AG10803 (cell line): ENCODE data around the gene NR5A1.

ENCODE experiments used
- DNase-seq: peaks from one replicate; pipeline ENCODE4 v3.0.0; 2010; ENCODE audit warnings: low read depth
- H3K4me3 ChIP-seq: 2 replicates; pipeline ENCODE4 v1.5.1; 2011; ENCODE audit warnings: mild to moderate bottlenecking, low read length, control low read depth
- TF ChIP-seq, protein P1 (sequence below): conservative IDR thresholded peaks from 2 replicates; pipeline ENCODE4 v1.5.1; 2011; ENCODE audit warnings: mild to moderate bottlenecking, low read length, control low read depth, inconsistent platforms

The NR5A1 gene

DNA sequence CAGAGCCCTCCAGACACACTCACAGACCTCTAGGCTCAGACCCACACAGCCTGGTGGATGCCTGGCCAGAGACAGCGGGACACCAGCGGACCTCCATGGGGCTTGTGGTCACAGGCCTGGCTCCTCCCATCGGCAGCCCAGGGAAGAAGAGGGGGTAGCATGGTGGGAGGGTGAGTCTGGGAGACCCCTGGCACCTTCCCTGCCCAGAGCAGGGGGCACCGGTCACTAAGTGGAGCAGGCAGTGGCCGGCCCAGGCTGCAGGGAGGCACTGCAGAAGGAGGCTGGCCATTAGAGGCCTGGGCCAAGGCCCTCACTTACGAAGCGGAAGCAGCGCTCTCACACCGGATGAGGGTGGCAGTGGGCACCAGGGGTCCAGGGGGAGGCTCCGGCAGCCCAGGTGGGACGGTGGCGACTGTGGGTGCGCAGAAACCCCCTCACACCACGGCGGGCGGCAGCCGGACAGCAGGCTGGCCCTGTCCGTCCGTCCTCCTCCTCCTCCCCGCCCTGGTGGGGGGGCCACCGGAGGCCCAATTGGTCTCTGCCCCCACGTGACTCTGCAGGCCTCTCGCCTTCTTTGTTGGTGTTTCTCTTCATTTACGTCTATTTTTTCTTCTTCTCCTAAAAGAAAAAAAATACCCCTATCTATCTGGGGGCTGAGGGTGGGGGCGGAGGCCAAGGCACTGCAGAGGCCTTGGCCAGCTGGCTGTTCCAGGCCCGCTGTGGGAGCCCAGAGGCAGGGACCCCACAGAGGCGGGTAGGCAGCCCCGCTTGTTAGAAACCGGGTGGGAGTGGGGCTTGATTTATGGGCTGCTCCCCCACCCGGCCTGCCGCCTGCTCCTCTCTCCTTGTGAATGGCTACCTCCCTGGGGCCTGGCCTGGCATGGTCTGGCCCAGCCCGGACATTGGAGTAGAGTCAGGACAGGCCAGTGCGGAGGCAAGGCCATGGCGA lies at the start of gene NR5A1:
Gene NR5A1, minus strand, starts transcription at position 469 of the 949 bp plus-strand sequence. CDS start 4,004 bp downstream, outside the sequence.
- no peak for DNase-seq
- no peak within 1 kb of the TSS for H3K4me3 ChIP-seq
- TF ChIP-seq, protein P1, sequence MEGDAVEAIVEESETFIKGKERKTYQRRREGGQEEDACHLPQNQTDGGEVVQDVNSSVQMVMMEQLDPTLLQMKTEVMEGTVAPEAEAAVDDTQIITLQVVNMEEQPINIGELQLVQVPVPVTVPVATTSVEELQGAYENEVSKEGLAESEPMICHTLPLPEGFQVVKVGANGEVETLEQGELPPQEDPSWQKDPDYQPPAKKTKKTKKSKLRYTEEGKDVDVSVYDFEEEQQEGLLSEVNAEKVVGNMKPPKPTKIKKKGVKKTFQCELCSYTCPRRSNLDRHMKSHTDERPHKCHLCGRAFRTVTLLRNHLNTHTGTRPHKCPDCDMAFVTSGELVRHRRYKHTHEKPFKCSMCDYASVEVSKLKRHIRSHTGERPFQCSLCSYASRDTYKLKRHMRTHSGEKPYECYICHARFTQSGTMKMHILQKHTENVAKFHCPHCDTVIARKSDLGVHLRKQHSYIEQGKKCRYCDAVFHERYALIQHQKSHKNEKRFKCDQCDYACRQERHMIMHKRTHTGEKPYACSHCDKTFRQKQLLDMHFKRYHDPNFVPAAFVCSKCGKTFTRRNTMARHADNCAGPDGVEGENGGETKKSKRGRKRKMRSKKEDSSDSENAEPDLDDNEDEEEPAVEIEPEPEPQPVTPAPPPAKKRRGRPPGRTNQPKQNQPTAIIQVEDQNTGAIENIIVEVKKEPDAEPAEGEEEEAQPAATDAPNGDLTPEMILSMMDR, result no peak

DNA sequence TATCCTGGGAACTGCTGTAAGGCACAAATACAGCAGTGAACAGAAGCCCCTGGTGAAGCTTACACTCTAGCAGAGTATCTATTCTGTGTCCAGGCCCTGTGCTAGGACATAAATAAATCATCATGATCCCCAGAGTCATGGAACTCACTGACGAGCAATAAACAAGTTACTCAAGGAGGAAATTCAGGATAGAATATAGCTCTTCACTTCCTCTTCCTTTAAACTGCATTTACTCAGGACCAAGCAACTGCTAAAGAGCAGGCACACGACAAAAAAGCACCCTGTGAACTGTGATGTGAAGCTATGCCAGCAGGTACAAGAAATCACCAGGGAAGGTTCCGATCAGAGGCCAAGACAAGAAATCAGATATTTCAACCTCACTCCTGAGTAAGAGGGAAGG lies 47.8 kb upstream of the NR5A1 start:
- H3K4me3 ChIP-seq, result no peak overlapping the region
- TF ChIP-seq, protein P1, result no peak
- DNase-seq, result no peak

DNA sequence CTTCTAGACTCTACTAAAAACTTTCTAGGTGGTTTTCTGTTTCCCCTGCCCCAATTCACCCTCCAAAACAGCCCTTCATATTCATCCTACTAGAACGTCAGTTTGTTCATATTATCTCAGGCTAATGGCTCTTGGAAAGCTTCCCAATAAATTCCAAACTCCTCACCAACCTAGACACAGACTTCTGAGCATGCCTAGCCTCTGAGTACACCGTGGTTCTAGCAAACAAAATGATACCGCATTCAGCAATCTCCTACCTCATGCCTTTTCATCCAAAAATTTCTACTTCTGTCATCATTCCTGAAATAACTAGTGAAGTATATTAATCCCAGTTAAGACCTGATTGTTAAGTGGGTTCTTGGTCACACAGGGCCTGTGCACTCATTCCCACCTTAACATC lies 46.5 kb upstream of the NR5A1 start:
- TF ChIP-seq, protein P1, result no peak
- peak; percentile 92 for DNase-seq
- H3K4me3 ChIP-seq, result no peak overlapping the region

DNA sequence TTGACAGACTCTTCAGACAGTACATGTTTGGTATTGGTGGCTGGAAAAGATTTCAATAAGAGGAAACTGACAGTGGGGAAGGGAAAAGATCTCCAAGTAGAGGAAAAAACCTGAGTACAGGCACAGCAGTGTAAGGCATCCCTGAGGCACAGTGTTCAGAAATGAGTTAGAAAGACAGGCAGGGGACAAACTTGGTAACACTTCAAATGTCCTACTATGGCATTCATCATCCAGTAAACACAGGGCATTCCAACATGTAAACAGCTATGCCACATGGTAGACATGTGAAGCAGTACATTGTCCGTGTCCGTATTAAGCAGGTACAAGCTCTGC lies 45.0 kb upstream of the NR5A1 start:
- TF ChIP-seq, protein P1, result no peak
- H3K4me3 ChIP-seq, result no peak overlapping the region
- DNase-seq, result no peak

DNA sequence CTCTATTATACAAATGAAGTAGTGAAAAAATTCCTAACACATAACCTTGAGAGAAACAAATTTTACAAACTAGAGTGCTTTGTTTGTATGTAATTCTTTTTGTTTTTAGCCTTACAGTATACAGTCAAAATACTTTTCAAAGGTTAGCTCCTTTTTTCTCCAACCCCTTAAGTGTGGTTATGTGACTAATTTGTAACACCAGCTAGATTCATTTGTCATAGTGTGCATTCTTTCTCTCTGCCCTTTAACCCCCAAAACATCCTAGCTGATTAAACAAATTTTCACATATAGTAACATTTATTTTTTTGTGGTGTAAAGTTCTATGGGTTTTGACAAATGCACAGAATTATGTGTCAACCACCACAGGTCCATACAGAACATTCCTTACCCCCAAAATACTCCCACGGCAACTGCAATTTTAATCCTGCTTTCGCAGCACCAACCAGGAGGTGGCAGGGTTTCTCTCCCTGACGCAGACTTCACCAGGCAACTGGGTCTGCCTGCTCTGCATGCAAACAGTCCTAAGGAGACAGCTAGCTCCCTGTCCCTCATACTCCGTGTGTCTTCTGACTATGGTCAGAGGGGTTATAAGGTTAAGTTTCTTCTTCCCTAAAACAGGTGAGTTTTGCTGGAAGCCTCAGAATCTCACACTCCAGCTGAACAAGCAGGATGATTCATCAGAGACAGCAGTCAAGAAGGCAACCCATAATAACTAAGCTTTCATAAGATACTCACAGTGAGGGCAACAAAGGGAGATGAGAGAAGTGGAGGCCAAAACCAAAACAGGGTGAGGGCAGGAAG lies 44.5 kb upstream of the NR5A1 start:
- no peak overlapping the region for H3K4me3 ChIP-seq
- DNase-seq, result peak; percentile 68
- TF ChIP-seq, protein P1, result peak; percentile 86

DNA sequence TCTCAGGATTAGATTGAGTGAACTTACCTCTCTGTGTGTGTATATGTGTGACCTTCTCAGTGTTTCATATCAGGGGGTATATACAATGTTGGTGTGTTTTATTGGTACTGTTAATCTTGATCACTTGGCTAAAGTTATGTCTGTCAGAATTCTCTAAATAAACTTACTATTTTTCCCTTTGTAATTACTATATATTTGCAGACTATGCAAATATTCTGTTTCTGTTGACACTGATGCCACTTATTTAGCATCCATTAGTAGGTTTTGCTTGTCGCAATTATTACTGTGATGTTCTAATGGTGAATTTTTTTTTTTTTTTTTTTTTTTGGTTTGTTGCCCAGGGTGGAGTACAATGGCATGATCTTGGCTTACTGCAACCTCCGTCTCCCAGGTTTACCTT lies 42.9 kb upstream of the NR5A1 start:
- DNase-seq, result no peak
- TF ChIP-seq, protein P1, result no peak
- no peak overlapping the region for H3K4me3 ChIP-seq
